ENCODE measurements around the gene PPARGC1A.

PPARGC1A gene

GRCh38 chr4:23835774-23836478, 53.9 kb downstream of the PPARGC1A start:
- no peak for DNase-seq

DNA sequence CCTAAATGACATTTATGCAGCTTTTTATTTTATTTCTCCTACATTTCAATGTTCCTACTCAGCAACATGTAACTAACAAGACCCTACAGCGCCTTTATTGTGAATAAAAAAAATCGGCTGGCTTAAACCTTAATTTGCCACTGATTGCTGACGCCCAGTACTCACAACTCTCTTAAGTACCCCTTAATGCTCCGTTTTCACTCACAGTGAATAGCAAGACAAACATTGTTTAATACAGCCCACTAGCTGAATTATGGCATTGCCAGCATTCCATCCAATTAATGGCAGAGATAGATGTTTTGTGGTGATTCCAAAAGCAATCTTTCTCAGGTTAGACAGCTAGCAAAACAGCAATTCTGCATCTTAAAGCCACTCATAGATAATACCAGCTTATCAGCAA, 61.1 kb downstream of the PPARGC1A start:
- DNase-seq = no peak

DNA sequence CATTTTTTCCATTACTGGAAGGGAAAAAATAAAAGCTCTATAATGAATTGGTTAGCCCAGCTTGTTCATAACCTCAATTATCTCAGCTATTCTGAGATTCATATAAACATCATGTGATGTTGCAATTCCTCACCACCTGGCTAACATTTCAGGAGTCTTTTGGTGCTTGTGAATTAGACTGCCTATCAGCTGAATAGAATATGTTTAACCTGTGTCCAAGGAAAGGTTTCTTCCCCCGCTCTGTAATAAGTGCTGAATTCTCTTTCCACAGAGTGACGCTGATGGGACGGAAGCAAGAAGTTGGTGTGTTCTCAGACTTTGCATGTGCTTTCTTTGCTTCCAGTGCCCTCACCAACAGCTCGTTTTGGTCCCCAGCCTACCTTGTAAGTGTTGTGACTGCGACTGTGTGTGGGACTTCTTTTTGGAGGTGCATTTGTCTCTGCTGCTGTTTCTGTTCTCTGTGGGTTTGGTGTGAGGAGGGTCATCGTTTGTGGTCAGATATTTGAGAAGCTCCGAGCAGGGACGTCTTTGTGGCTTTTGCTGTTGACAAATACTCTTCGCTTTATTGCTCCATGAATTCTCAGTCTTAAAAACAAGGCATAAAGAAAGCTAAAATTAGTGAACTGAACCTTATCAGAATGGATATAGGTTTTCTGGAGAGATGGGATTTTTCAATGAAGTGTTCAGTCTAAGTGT, 61.7 kb downstream of the PPARGC1A start:
- DNase-seq = no peak

GRCh38 chr4:23822181-23822580, 67.7 kb downstream of the PPARGC1A start:
- no peak for DNase-seq

DNA sequence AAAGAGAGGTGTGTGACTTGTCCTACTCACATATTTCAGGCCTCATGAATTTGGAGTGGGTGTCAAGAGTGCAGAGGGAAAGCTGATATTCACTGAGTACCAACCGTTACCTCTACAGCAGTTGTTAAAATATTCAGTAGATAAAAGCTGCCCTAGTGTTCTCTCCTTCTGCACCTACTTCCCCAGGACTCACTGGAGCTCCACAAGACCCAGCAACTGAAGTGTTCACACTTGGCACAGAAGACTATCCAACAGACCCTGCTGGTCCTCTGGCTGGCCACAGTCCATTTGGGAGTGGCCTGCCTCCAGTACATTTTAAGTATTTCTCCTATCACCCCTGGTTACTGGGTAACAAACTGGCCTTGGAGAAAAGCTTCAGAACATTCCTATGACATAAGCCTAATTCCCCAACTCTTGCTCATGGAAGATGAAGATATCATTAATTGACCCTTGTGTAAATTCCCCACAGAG, 70.8 kb downstream of the PPARGC1A start:
- no peak for DNase-seq

DNA sequence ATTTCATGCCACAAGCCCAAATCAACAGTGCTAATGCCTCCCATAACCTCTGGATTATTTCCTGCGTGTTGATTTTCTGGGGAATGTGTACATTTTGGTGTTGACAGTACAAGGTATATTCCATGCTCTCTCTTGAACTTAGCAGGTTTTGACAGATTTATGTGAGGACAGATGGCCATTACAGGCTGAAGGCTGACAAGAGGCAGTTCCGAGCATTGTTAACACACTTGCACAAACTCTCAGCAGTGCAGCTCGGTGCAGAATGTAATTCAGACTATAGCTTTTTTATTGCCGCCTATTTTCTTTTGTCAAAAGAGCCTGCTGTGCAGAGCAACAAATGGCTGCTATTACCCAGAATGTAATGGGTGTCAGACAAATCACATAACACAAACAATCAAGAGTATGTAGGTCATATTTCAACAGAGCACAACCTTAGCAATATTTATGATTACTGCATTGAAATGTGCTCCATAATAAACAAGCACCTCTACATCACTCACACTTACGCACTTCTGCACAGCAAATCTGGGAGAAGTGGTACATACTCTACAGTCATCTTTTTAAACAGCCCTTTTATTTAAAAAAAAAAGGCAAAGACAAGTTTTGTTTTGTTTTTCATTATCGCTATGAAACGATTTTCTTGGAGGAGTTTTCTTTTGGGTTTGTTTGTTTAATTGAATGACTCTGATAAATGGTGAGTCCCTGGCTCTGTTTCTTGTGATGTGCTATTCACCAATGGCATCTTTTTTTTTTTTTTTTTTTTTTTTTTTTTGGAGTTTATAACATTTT, 71.6 kb downstream of the PPARGC1A start:
- DNase-seq = no peak

GRCh38 chr4:23814996-23815660, 74.7 kb downstream of the PPARGC1A start:
- DNase-seq = no peak

GRCh38 chr4:23814587-23814986, 75.3 kb downstream of the PPARGC1A start:
- DNase-seq = no peak

- no peak for DNase-seq
Measured at GRCh38 chr4:23811161-23811560, 78.7 kb downstream of the PPARGC1A start.

DNA sequence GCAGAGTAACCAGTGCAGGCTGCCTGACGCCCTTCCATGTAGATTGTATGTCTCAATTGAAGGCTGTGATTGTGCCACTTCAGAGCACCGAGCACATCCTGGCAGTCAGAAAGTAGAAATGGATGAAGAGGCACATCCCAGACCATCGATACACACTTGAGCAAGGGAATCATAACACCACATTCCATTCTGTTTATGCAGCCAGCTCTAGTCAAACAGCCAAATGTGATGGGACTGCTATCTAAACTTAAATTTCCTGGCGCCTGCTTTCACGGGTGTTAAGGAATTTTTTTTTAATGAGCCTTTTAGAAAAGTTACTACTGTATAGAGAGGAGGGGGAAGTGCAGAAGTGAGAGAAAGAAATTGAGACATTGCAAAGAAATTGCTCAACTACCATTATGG, 84.4 kb downstream of the PPARGC1A start:
- DNase-seq = no peak

GRCh38 chr4:23789762-23790161, 100.1 kb downstream of the PPARGC1A start:
- DNase-seq = no peak

DNA sequence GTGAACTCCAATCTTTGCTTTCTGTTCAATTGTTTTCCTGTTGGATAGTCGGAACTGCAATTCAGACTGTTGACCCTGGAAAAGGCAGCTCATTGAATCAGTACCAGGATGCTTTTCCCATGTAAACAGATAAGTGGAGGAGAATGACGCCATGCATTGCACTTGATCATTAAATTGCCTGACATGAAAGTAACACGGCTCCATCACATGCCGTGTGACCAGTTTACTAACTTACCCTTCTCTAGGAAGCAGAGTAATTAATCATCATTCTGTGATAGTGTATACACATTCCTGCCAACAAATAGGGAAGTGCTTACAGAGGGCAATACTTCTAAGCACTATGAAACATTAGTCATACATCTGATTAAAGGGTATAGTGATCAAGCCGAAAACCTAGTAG, 101.4 kb downstream of the PPARGC1A start:
- DNase-seq = no peak

DNA sequence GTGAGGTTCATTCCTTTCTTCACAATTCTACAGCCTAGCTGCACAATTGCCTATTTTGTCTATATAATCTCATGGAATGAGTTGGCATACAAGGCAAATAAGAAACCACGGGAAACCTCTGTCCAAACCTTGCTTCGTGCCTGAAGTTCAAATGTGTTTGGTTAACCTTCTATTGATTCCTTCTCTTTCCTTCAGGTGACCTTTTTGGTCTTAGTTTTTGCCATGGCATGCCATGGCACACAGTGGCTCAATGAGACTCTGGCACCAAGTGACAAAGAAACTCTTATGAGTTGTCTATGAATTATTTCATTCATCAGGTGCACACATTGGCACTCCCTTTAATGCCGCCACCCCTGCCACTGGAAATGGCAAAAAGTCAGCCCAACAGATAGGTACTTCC, 101.8 kb downstream of the PPARGC1A start:
- DNase-seq = no peak

GRCh38 chr4:23782778-23783437, 106.9 kb downstream of the PPARGC1A start:
- DNase-seq = no peak

- no peak for DNase-seq
Measured at GRCh38 chr4:23779839-23780238, 110.0 kb downstream of the PPARGC1A start.

- no peak for DNase-seq
Measured at GRCh38 chr4:23779422-23779821, 110.4 kb downstream of the PPARGC1A start.

GRCh38 chr4:23775694-23776093, 114.2 kb downstream of the PPARGC1A start:
- DNase-seq = no peak

DNA sequence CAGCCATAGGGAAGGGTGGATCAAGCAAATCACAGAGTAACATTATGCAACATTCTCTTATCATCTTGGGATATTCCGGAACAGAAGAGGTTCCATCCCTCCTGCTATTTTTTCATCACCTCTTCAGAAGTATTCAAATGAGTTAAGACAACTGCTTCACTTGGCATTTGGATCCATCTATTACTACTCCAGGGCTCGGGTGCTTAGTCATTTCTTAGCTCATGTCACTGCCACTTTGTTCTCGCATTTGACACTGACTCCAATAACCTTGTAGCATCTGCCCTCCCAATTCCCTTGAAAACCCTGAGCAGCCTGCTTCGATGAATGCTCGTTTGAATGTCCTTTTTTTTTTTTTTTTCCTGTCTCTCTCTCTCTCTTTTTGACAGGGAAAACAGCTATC, 114.9 kb downstream of the PPARGC1A start:
- DNase-seq = no peak

DNA sequence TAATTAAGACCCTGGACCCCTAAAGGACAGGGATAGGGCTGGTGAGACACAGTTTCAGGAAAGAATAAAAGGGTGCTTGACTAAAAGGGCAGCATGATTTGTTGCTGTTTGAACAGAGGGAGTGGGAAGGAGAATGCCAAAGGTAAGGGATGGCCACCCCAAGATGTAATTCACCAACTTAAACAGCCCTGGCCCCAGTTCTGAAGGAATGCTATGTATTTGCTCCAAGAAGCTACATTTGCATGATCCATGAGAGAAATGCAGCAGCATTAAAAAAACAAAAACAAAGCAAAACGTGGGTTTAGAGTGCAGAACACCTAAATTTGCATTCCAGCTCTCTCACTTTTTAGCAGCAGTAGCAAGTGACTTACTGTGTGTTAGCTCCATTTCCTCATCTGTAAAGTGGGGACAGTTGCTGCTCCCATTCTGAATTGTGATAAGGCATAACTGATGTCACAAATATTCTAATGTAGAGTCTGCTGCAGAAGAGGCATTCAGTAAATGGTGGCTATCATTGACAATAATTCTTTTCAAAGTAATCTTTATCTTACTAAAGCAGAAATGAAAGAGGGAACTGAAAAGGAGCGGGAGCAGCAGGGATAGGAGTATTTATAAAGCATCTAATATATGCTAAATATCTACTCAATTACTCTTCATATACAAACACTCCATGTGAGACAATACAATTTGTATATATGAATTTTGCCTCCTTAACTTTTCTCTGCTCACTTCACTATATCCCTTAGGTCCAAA, 115.8 kb downstream of the PPARGC1A start:
- DNase-seq = no peak

DNA sequence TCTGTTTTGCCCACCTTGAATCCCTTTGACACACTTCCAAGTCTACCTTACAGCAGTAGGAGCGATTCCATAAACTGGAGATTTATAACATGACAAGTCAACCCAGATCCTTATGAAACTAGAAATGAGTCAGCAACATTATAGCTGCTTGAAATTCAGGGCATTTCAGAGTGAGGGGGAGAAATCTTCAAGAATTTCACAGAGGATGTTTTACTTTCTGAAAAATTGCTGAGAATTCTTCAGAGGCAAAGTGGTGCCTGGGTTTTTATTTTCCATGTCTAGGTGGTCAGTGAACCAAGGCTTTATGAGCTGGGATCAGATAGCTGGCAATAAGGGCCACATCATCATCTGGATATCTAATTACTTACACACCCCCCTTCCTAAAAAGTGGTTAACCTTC, 119.8 kb downstream of the PPARGC1A start:
- no peak for DNase-seq

- no peak for DNase-seq
Measured at GRCh38 chr4:23769406-23769805, 120.4 kb downstream of the PPARGC1A start.

- no peak for DNase-seq
Measured at GRCh38 chr4:23768541-23768940, 121.3 kb downstream of the PPARGC1A start.
